T-helper 1 cell treated with Interleukin-12 subunit alpha and Interleukin-12 subunit beta and Interleukin-4 antibody, amounts not matched to agents 30 μg/mL and 1 μg/mL, for 36 hours (primary cell): ENCODE measurements around the gene UST.

ENCODE experiments used
- H3K27ac Mint-ChIP-seq: one replicate; pipeline ENCODE4 v1.8.0; 2021; ENCODE audit warnings: mild to moderate bottlenecking, mixed read lengths
- H3K27me3 Mint-ChIP-seq: one replicate; pipeline ENCODE4 v1.8.0; 2021; ENCODE audit warnings: low read depth, mixed read lengths
- H3K36me3 Mint-ChIP-seq: one replicate; pipeline ENCODE4 v1.8.0; 2021; ENCODE audit warnings: low read depth, mixed read lengths
- H3K4me1 Mint-ChIP-seq: one replicate; pipeline ENCODE4 v1.8.0; 2021; ENCODE audit warnings: low read depth, mixed read lengths
- H3K4me3 Mint-ChIP-seq: one replicate; pipeline ENCODE4 v1.8.0; 2021; ENCODE audit warnings: mild to moderate bottlenecking, moderate library complexity, mixed read lengths
- H3K9me3 Mint-ChIP-seq: one replicate; pipeline ENCODE4 v1.8.0; 2021; ENCODE audit warnings: mixed read lengths

UST gene

DNA sequence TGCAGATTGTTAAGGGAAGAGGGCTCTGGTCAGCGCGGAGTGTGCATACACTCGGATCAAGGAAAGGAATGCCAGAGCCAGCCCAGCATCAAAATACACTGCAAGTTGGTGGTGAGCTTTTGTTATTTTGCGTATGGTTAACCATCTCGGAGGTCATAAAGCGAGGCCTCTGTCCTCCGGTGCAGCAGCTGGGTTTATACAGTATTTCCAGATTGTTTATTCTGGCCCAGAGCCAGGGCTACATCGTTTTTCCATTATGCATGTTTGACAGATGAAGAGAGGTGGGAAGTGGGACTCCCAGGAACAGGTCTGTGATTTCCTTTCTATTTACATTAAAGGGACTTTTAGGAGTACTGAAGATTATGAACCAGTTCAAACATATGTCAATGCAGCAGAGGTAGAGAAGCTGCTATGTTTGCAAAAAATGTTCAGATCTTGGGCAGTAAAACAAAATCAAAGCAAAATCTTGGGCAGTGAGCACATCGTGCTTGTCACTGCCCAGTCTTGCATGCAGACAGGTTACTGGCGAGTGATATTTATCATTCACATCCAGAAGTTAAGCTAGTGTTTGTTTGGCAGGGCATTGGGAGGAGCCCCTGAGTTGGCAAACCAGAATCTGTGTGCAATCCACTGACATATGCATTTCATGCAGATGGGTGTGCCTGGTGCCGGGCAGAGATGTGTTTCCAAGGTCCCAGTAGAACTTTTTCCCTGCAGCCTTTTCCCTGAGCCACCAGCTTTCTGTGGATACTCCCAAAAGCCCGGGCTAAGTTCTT lies 314.3 kb downstream of the UST start:
- Mint-ChIP-seq H3K27me3 (no peaks in the 10 kb centered on the region), H3K9me3 (no peaks in the 10 kb centered on the region), H3K27ac (peak overlapping the region; percentile 90), H3K36me3 (peaks cover 3% of the 10 kb centered on the region), H3K4me3 (peak overlapping the region; percentile 73), H3K4me1 (peaks cover 49% of the 10 kb centered on the region)

DNA sequence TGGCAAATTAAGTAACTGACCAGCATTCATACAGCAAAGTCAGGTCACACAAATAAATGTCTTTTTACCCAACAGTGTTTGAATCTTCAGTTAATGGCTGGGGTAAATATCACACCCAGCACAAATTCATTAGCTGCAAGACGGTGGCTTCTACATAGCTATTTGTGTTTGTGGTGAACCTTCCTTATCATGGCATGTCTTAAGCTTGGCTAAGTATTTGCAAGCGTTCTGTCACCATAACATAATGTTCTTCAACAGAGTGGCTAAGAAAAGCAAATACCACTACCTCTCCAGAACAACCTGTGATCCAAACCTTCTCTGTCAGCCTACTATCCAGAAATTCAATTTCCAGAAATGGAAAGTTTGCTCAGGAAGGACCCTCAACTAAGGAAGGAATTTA lies 315.1 kb downstream of the UST start:
- no peak overlapping the region for H3K27ac Mint-ChIP-seq
- peaks cover 55% of the 10 kb centered on the region for H3K4me1 Mint-ChIP-seq
- H3K9me3 Mint-ChIP-seq: no peaks in the 10 kb centered on the region
- H3K27me3 Mint-ChIP-seq: no peaks in the 10 kb centered on the region
- peaks cover 6% of the 10 kb centered on the region for H3K36me3 Mint-ChIP-seq
- no peak overlapping the region for H3K4me3 Mint-ChIP-seq

DNA sequence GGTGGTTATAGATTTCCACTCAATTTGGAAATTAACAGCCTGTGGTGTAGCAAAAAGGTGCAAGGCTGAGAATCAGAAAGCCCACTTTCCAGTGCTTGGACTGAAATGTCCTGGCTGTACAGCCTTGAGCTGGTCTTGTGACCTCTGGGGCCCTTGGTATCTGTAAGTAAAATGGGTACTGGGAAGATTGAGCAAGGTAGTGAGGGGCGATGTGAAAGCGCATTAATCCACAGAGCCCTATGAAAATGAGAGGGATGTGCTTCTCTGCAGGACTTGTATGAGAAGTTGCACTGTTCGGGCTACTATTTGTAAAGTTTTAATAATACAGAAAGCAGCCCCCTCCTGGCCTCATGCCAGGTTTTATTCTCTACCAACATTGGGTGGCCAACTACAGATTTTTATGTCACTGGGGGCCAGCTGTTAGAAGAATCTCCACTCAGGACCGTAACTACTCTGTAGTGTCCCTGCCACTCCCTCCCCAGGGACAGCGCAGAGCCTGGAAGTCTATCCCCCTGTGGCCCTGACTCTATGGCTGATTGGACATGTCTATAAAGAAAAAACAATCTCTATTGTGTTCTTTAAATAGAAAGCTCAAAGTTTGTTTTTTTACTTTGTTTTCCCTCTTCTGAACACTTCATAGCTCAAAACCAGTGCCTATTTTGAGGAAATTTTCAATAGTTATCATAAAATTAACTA lies 316.0 kb downstream of the UST start:
- no peaks in the 10 kb centered on the region for H3K27me3 Mint-ChIP-seq
- H3K4me3 Mint-ChIP-seq: no peak overlapping the region
- no peaks in the 10 kb centered on the region for H3K9me3 Mint-ChIP-seq
- H3K27ac Mint-ChIP-seq: no peak overlapping the region
- H3K36me3 Mint-ChIP-seq: peaks cover 6% of the 10 kb centered on the region
- H3K4me1 Mint-ChIP-seq: peaks cover 59% of the 10 kb centered on the region

DNA sequence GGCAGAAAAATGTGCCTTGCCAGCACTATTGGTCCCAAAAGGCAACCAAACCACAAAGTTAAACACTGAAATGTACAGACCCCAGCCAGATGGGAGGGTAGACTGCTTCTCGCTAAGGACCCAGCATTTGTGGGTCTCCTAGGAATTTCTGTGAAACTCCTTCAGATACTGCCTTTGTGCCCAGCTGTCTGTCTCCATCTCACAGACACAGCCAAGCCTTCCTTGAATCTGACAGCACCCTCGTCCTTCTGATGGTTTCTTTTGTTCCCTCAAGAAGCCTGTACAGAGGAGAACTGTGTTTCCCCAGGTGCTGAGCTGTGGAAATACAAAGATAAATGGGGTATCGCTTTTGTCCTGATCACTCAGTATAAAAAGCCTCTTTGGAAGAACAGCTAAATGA lies 316.6 kb downstream of the UST start:
- H3K4me3 Mint-ChIP-seq: no peak overlapping the region
- H3K27ac Mint-ChIP-seq: no peak overlapping the region
- no peaks in the 10 kb centered on the region for H3K27me3 Mint-ChIP-seq
- peaks cover 59% of the 10 kb centered on the region for H3K4me1 Mint-ChIP-seq
- peaks cover 6% of the 10 kb centered on the region for H3K36me3 Mint-ChIP-seq
- no peaks in the 10 kb centered on the region for H3K9me3 Mint-ChIP-seq

DNA sequence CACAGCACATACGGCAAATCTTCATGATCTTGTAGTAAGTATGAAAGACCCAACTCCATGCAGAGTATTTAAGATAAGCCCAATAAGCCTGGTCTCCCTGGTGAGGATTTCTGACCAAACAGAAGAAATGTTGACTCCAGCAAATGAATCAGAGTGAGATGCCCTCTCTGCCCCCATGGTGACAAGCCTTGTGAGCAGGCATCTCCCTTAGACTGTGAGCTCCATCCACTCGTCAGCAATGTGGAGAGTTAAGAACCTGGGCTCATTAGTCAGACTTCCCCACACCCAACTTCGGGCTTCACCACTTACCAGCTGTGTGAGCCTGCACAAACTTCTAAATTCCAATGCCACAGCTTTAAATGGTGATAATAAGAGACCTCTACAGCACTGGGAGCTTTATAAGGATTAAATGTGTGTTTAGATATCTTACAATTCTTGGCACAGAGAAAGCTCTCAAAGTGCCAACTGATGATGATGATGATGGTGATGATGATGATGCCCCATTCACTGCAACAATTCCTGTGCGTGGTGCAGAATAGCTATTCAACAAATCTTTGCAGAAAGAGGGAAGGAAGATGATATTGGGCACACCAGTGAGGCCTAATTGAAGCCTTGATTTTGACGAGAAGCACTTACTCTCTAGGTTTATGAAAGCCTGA lies 317.3 kb downstream of the UST start:
- peak overlapping the region; percentile 37 for H3K27ac Mint-ChIP-seq
- peaks cover 11% of the 10 kb centered on the region for H3K36me3 Mint-ChIP-seq
- H3K9me3 Mint-ChIP-seq: peaks cover 3% of the 10 kb centered on the region
- peaks cover 59% of the 10 kb centered on the region for H3K4me1 Mint-ChIP-seq
- H3K4me3 Mint-ChIP-seq: no peak overlapping the region
- H3K27me3 Mint-ChIP-seq: no peaks in the 10 kb centered on the region

DNA sequence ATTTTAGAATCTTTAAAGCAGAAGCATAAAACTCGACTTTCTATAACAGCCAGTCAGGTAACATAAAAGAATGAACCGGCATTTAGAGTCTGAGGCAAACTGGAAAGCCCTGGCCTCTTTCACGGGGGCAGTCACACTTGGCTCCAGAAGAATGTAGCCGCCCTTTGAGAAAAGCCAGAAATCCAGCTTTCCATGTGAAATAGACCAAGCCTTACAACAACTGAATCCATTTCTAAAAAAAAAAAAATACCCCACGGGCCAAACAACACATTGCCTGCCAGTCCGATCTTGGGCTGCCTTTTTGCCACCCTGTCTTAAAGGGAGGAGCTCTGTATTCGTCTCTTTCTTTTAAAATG lies 317.8 kb downstream of the UST start:
- no peaks in the 10 kb centered on the region for H3K27me3 Mint-ChIP-seq
- H3K9me3 Mint-ChIP-seq: peaks cover 3% of the 10 kb centered on the region
- no peak overlapping the region for H3K4me3 Mint-ChIP-seq
- H3K27ac Mint-ChIP-seq: no peak overlapping the region
- H3K4me1 Mint-ChIP-seq: peaks cover 54% of the 10 kb centered on the region
- peaks cover 14% of the 10 kb centered on the region for H3K36me3 Mint-ChIP-seq

DNA sequence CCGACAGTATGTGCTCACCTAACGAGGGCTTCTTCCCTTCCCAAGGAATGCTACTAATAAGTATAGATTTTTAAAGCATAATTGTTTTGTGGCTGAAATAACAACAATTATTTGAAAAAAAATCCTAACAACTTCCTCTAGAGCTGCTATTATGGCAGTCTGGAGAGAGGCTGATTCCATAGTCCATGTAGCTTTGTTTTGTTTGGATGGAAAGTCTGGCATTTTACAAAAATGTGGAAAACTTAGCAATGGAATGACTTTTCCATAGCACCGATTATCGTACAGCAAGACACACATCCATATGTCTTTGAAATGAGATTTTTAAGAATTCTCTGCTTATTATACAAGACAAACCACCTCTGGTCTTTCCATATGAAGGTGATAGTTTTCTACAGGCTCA lies 318.3 kb downstream of the UST start:
- Mint-ChIP-seq H3K27ac (peak overlapping the region; percentile 95), H3K36me3 (peaks cover 15% of the 10 kb centered on the region), H3K9me3 (peaks cover 3% of the 10 kb centered on the region), H3K27me3 (no peaks in the 10 kb centered on the region), H3K4me1 (peaks cover 51% of the 10 kb centered on the region), H3K4me3 (no peak overlapping the region)

DNA sequence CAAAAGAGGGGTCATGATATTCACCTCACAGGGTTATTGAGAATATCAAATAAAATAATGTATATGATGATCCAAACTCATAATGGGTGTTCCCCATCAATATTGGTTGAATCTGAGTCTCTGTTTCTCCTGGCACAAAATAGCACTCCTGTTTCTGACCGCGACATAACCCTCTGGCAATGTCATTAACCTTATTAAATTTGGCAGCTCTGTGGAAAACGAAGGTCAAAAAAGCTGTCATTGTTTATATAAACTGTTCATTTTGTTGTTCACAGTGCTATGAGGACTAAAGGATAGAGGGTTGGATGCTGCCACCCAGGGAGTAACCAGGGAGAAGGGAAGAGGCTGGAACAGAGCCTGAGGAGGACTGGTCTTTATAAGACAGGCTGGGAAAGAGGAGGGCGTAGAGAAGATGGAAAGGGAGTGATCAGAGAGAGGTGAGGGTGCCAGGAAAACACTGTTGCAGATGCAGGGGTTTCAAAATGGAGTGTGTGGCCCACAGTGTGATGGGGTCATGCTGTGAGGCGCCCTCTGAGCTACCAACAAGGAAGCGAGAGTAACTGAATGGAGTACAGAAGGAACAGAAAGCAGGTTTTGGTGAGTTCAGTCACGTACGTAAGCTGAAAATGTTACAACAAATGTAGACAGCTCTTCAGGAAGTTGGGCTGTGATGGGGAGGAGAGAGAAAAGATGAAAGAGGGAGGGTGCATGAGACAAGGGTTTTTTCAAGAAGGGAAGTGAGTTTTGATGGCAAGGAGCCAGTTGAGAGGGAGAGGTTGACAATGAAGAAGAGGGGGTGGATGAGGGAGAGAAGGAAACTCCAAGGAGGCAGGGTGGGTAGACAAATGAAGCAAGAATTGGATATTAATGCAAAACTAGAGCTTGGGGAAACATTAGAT lies 319.1 kb downstream of the UST start:
- no peaks in the 10 kb centered on the region for H3K27me3 Mint-ChIP-seq
- peaks cover 43% of the 10 kb centered on the region for H3K4me1 Mint-ChIP-seq
- H3K4me3 Mint-ChIP-seq: peak overlapping the region; percentile 61
- peaks cover 17% of the 10 kb centered on the region for H3K36me3 Mint-ChIP-seq
- peaks cover 3% of the 10 kb centered on the region for H3K9me3 Mint-ChIP-seq
- H3K27ac Mint-ChIP-seq: peak overlapping the region; percentile 95

DNA sequence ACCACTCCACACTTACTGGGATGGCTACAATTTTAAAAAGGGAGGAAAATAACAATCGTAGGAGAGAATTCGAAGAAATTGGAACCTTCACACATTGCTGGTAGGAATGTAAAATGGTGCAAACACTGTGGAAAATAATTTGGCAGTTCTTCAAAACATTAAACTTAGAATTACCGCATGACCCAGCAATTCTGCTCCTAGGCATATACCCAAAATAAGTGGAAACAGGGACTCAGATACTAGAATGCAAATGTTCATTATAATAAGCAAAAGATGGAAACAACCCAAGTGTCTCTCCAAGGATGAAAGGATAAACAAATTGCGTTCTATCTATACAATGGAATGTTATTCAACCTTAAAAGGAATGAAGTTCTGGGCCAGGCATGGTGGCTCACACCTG lies 325.2 kb downstream of the UST start:
- H3K4me1 Mint-ChIP-seq: peaks cover 18% of the 10 kb centered on the region
- H3K27me3 Mint-ChIP-seq: no peaks in the 10 kb centered on the region
- no peak overlapping the region for H3K27ac Mint-ChIP-seq
- peaks cover 39% of the 10 kb centered on the region for H3K36me3 Mint-ChIP-seq
- H3K9me3 Mint-ChIP-seq: peaks cover 11% of the 10 kb centered on the region
- no peak overlapping the region for H3K4me3 Mint-ChIP-seq

DNA sequence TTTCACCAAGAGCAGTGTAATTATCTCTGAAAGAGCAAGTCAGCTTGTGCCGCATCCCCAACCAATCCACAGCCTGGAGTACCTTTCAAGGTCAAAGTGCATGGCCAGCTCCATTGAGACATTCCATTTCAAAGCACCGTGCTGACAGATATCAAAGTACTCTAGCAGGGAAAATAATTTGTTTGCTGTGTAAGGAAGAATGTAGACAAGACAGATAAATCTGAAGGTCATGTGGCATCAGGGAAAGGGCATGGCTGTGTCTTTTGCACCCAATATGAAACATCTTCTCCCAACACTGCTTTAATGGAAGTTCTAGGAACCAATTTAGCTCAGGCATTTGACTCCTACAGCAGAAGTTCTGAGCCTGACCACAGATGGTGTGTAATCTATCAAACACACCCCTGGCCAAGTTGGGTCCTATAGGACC lies 328.0 kb downstream of the UST start:
- Mint-ChIP-seq H3K4me1 (peaks cover 36% of the 10 kb centered on the region), H3K27ac (no peak overlapping the region), H3K36me3 (peaks cover 44% of the 10 kb centered on the region), H3K27me3 (no peaks in the 10 kb centered on the region), H3K4me3 (no peak overlapping the region), H3K9me3 (peaks cover 12% of the 10 kb centered on the region)

DNA sequence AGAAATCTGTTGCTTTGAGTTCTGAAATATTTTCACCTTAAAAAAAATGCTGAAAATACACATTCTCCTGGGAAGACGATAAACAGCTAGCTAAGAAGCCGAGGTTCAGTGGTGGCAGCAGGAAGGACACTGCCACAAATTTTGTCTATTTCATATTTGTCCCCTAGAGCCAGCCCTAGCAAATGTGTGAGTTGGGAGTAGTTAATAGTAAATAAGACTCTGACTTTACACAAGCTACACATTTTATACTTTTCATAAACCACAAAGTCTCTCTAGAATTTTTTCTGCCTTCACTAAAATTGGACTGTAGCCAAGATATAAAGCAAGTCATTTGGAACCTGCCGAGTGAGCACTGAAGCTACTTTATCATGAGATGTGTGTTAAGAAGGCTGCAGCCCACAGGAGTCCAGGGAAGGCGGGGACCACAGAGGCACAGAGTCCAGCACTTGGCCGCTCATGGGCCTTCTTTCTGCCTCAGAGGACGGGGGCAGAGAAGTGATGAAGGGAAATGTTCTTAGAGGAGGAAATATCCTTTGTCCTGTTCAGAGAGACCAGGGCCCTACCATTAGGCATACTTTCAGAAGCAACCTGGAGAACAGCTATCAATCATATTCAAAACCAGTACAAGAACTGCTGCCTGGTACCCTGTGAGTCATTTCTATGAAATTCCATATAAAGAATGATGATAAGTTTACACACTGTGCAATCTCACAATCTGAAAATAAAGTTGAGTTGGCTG lies 329.0 kb downstream of the UST start:
- Mint-ChIP-seq H3K4me1 (peaks cover 41% of the 10 kb centered on the region), H3K9me3 (peaks cover 12% of the 10 kb centered on the region), H3K36me3 (peaks cover 41% of the 10 kb centered on the region), H3K4me3 (no peak overlapping the region), H3K27me3 (no peaks in the 10 kb centered on the region), H3K27ac (peak overlapping the region; percentile 42)

DNA sequence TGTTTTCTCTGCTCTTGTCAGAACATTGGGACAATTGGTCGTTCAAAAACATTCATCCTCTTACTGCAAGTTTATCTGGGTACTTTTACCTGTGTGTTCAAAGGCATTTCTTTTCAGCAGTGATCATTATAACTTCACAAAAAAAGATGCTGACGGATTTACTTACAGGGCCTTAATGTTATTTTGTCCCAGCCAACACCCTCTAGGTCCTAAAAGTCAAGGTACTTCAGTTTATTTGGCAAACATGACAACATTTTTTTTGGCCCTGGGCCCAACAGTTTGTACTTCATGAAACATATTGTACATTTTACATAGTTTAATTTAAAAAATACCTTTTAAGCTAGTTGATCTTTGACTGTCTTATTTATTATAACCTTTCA lies 329.5 kb downstream of the UST start:
- Mint-ChIP-seq H3K27ac (no peak overlapping the region), H3K36me3 (peaks cover 44% of the 10 kb centered on the region), H3K4me1 (peaks cover 47% of the 10 kb centered on the region), H3K27me3 (no peaks in the 10 kb centered on the region), H3K9me3 (peaks cover 11% of the 10 kb centered on the region), H3K4me3 (no peak overlapping the region)

DNA sequence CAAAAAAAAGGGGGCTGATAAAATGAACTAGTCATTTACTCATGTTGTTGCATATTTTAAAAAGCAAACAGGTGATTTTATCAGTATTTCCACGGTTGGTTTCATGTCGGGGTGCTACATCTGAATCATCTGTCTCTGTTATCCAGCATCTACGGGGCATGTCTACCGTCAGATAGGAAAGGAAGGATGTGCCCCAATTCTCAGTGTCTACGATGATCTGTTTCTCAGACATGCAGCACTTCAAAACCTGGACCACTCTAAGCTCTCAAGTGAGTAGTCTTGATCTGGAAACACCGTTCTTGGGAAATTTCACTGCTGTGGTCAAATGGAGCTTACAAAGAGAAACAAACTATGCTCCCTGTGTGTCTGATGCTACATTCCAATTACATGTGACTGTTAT lies 330.4 kb downstream of the UST start:
- Mint-ChIP-seq H3K27me3 (no peaks in the 10 kb centered on the region), H3K36me3 (peaks cover 40% of the 10 kb centered on the region), H3K9me3 (peaks cover 4% of the 10 kb centered on the region), H3K27ac (peak overlapping the region; percentile 77), H3K4me1 (peaks cover 55% of the 10 kb centered on the region), H3K4me3 (peak overlapping the region; percentile 62)
